ENCODE results near the gene NUP160.
A peak's percentile ranks its signal among the peaks of the same experiment; 100 is the strongest.
"Not testable (repeated sequence)": the region's sequence is repeated elsewhere in the genome, so short reads cannot be mapped to it uniquely, and the experiment has no call there.

NUP160 gene

DNA sequence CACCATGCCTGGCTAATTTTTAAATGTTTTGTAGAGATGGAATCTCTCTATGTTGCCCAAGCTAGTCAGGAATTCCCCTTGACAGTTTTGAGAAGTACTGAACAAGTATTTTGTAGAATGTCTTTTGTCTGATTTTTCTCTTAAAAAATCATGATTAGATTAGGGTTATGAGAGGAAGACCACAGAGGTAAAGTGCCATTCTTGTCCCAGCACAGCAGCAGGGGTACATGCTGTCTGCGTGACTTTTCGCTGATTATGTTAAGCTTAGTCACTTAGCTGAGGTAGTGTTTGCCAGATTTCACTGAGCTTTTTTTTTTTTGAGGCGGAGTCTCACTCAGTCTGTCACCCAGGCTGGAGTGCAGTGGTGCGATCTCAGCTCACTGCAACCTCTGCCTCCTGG is 13.6 kb upstream of the NUP160 start:
- no peak for DNase-seq (ENCODE audit: low read depth in 2 of 2)

DNA sequence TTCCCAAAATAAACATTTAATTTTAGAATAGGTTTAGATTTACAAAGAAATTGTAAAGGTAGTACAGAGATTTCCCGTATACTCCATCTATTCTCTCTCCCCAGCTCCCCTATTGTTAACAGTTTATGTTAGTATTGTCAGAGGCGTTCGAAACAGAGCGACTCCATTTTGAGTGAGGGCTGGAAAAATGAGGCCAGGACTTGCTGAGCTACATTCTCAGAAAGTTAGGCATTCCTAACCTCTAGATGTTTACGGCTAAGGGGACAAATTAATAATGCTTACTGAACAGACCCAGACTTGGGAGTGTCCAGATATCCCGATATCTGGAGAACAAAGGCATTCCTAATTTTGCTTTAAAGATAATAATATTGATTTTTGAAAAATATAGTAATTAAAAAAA is 12.4 kb upstream of the NUP160 start:
- DNase-seq (ENCODE audit: low read depth in 2 of 2) = no peak

DNA sequence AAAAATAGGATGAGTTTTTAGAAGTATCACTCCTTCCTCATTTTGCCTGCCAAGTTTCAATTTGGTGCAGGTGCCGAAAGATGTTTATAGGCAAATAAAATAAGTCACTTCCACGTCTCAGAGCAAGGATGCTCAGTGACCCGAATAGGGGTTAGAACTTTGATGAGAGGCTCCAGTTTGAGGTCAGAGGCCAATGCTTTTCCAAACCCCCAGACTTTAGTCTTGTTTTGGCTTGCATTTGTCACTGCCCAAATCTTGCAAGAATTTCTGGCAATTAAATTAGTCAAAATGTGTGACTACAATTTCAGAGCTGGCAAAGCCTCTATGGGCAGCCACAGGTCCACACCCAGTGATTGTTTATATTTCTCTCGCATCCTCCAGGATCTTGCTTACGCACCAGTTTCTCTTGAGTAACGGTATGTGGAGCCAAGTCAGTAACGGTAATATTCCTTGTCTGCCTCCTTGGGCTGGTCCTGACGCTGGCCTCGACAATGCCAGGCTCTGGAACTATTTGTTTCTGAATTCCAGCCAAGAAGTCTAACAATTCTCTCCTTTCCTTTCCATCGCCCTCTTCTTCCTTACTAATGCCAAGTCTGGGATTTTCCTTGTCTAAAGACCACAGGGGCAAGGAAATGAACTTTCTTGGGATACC is 9.9 kb upstream of the NUP160 start:
- DNase-seq (ENCODE audit: low read depth in 2 of 2) = no peak

DNA sequence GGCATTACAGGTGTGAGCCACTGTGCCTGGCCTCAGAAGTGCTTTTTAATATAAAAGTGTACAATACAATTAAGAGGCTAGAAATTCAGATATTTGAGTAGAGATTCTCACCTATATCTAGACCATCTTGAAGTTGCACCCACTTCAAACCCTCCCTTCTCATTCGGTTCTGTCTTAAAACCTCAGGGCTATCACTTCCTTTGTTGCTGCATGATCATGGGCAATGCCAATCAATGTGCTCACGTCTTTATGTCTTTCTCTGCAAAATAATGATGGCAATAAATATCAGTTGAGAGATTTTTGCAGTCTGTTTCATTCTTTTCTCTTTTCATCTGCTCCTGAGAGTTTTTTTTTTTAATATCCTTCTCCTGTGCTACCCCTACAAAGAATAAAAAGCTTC is 9.3 kb upstream of the NUP160 start:
- no peak for DNase-seq (ENCODE audit: low read depth in 2 of 2)

DNA sequence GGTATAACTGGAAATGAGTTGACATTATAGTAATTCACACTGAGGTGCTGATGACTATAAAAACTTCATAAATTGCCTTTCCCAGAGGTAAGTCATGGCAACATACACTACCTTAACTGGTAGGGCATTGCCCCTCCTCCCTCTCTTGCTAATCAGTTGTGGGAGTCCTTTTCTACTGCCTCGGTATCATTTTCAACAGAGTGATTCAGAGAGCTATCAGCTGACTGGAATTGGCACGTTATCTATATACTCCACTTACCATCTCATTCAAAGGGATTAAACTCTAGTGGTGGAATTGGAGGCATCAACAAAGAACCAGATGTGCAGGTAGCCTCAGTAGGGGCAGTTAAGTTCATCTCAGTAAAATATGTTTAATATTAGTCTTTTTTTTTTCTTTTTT is 8.0 kb upstream of the NUP160 start:
- no peak for DNase-seq (ENCODE audit: low read depth in 2 of 2)

DNA sequence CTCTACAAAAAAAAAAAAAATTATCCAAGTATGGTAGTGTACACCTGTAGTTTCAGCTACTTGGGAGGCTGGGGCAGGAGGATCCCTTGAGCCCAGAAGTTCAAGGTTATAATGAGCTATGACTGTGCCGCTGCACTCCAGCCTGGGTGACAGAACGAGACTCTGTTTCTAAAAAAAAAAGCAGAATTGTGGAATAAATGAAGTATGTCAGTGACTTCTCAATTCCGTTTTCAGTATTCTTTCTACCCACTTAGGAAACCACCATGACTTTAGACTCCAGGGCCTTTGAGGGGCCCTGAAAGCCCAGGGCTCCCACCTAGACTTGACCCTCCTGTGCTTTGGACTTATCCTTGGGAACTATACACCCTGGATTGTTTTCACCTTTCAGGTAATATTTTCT is 6.5 kb upstream of the NUP160 start:
- DNase-seq (ENCODE audit: low read depth in 2 of 2) = no peak

DNA sequence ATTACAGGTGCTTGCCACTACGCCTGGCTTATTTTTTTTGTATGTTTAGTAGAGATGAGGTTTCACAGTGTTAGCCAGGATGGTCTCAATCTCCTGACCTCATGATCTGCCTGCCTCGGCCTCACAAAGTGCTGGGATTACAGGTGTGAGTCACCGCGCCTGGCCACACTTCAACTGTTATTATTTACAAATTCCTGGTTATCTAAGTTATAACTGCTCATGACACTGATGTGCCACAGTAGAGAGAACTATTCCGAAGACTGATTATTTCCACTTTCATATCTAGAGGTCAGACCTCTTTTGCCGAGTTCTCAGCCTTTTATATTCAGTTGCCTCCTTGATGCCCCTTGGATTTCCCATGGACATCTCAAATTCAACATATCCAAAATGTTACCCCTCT is 3.9 kb upstream of the NUP160 start:
- no peak for DNase-seq (ENCODE audit: low read depth in 2 of 2)

DNA sequence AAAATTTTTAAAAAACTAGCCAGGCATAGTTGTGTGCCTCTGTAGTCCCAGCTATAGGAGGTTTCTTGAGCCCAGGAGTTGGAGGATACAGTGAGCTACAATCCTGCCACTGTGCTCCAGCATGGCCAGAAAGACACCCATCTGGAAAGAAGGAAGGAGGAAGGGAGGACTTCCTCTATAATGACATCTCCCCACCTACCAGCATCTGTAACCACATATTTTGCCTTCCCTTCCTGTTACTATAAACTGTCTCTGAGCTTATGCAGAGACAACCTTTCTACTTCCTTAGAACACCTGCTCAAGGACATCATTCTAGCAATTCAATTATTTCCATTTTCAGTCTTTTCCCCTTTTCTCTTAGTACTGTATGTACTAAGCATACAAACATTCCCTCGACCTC is 2.2 kb upstream of the NUP160 start:
- no peak for DNase-seq (ENCODE audit: low read depth in 2 of 2)

DNA sequence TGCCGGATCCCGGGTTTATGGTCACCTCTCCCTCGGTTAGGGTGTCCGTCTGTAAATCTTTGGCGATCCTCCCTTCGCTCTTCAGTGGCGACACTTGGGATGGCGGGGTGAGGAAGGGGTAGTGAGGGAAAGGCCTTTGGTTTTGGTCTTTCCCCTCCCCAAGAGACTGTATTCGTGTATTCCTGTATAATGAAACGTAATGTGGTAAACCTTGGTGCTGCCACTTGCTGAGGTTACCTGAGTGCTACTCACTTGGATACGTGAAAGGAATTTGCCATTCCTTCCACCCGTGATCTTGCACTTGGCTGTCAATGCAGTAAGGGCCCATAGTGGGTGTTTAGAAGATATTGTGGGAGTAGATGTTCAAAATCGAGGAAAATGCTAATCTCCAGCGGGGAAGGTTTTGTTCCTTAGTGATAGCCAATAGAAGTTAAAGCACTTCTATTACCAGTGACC is 578 bp upstream of the NUP160 start:
- DNase-seq (ENCODE audit: low read depth in 2 of 2) = no peak

DNA sequence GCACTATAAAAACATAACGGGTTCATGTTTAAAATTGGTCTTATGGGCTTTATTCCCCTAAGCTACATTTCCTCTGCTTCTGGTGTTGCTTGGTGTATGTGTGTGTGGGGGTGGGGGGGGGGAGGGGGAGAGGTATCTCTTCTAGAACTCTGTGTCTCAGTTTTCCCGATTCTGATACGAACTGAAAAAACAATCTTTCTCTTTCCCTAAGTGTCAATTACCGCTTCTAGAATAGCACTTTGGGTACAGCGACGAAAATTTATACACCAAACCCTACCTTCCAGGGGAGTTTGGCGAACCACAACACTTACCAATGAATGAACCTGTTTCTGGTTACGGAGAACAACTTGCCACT is 636 bp downstream of the NUP160 start:
- DNase-seq (ENCODE audit: low read depth in 2 of 2) = no peak

DNA sequence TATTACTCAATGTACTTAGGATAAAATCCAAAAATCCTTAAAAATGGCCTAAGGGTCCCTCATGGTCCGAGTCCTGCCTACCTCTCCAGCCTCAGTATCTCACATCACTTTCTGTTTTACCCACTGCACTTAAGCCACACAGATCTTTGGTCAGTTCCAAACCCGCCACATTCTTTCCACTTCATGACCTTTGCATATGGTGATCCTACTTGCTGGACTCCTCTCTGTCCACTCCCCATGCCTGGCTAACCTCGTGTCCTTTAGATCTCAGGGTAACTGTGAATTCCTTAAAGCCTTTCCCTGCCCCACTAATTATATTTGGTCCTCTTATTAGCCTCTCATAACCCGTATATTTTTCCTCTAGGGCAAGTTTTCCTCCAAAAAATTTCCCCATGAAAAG is 1.2 kb downstream of the NUP160 start:
- no peak for DNase-seq (ENCODE audit: low read depth in 2 of 2)

DNA sequence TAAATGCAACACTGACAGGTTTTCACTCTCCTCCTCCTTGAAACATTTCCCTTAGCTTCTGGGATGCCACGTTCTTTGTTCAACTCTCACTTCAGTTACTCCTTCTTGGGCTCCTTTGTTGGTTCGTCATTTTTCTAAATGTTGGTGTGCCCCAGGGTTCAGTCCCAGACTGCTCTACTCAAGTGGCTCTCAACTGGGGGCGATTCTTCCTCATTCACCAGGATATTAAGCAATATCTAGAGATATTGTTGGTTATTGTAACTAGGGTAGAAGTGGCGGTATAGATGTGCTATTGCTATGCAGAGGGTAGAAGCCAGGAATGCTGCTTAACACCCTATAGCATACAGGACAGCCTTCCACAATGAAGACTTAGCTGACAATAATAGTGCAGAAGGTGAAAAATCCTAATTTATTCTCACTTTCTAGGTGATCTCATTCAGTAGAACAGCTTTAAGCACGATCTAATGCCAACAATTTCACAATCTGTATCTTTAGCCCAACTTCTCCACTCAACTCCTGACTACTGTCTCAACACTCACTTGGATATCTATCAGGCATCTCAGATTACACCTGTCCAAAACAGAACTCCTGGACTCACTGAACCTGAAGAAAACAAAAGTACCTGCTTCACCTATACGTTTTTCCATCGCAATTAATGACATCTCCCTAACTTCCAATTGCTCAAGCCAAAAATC is 4.6 kb downstream of the NUP160 start:
- no peak for DNase-seq (ENCODE audit: low read depth in 2 of 2)

DNA sequence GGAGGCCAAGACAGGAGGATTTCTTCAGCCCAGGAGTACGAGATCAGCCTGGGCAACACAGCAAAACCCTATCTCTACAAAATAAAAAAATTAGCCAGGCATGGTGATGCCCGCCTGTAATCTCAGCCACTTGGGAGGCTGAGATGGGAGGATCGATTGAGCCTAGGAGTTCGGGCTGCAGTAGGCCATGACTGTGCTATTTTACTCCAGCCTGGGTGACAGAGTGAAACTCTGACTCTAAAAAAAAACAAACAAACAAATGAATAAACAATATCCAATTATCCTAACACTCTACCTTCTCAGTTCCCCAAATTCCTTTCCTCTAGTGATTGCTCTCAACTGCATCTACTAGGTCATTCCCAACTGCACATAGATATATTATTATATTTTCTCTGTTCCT is 5.4 kb downstream of the NUP160 start:
- no peak for DNase-seq (ENCODE audit: low read depth in 2 of 2)

DNA sequence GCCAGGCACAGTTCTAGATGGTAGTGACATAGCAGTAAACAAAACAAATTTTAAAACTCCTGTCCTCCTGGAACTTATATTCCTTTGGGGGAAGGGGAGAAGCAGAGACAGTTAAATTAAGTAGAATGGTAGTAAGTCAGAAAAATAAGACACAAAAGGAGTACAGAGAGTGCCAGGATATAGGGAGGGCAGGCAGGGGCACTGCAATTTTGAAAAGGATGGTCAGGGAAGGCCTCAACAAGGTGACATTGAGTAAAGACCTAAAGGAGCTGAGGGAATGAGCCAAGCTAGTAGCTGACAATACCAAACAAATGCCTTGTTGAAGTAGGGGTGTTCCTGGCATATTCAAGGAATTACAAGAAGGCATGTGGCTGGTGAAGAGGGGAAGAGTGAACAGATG is 10.2 kb downstream of the NUP160 start:
- no peak for DNase-seq (ENCODE audit: low read depth in 2 of 2)

DNA sequence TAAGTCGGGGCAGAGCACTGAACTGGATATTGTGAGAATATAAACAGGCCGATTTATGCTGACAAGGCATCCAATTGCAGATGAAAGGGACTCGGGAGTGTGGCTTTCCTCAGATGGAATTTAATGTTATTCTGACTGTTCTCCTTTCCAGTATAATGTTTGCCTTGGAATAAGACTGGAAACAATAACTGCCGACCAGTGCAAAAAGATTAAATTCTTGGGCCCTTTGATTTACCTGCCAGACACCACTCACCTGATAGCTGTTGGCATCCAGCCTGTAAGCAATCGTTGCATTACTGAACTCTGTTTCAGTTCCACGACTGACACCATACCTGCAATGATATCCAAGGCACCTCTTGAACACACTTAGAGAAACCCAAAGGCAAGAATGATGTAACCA is 10.9 kb downstream of the NUP160 start:
- no peak for DNase-seq (ENCODE audit: low read depth in 2 of 2)

DNA sequence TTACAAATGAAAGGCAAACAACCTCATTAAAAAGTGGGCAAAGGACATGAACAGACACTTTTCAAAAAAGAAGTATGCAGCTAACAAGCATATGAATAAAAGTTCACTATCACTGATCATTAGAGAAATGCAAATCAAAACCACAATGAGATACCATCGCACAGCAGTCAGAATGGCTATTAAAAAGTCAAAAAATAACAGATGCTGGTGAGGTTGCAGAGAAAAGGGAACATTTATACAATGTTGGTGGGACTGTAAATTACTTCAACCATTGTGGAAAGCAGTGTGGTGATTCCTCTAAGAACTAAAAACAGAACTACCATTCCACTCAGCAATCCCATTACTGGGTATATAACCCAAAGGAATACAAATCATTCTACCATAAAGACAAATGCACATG is 18.1 kb downstream of the NUP160 start:
- DNase-seq (ENCODE audit: low read depth in 2 of 2) = not testable (repeated sequence)

DNA sequence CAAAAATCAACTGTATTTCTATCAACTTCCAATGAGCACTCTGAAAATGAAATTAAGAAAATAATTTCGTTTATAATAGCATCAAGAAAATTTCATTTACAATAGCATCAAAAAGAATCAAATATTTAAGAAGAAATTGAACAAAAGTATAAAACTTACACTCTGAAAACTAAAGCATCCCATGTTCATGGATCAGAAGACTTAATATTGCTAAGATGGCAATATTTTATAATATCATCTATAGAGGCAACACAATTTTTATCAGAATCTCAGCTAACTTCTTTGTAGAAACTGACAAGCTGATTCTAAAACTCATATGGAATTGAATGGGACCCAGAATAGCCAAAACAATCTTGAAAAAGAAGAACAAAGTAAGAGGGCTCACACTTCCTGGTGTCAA is 19.9 kb downstream of the NUP160 start:
- DNase-seq (ENCODE audit: low read depth in 2 of 2) = no peak

DNA sequence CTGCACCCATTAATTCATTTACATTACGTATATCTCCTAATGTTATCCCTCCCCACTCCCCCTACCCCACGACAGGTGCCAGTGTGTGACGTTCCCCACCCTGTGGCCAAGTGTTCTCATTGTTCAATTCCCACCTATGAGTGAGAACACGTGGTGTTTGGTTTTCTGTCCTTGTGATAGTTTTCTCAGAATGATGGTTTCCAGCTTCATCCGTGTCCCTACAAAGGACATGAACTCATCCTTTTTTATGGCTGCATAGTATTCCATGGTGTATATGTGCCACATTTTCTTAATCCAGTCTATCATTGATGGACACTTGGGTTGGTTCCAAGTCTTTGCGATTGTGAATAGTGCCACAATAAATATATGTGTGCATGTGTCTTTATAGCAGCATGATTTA is 25.5 kb downstream of the NUP160 start:
- DNase-seq (ENCODE audit: low read depth in 2 of 2) = not testable (repeated sequence)

DNA sequence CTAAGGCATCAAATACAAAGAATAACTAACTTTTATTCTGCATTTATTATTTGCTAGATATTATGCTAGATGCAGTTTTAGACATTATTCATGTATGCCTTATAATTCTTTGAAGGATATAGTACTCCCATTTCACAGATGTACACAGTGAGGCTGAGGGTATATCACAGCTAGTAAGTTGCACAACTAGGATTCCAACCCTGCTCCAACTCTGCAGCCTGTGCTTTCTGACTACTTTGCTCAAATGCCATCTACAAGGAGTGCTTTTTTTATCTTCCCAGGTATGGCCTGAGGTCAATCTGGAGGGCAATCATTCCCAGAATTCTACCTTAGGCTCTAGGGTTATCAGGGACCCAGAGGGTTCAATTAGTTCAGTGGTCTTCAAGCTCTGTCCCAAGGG is 28.4 kb downstream of the NUP160 start:
- DNase-seq (ENCODE audit: low read depth in 2 of 2) = no peak

DNA sequence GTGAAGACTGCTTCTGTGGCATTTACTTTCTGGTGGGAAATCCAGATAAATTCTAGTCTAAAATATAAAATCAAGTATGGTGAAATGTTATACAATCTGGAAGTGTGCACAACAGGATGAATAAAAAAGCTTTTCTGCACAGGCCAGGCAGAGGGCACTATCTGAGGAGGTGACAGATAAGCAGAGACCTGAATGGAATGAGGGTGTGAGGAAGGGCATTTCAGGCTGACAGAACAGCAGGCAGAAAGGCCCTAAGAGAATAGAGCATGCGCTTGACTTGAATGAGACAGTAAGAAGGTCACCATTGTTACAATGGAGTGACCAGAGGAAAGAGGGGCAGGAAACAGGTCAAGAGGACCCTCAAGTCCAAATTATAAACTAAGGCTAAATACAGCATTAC is 47.4 kb downstream of the NUP160 start:
- no peak for DNase-seq (ENCODE audit: low read depth in 2 of 2)

DNA sequence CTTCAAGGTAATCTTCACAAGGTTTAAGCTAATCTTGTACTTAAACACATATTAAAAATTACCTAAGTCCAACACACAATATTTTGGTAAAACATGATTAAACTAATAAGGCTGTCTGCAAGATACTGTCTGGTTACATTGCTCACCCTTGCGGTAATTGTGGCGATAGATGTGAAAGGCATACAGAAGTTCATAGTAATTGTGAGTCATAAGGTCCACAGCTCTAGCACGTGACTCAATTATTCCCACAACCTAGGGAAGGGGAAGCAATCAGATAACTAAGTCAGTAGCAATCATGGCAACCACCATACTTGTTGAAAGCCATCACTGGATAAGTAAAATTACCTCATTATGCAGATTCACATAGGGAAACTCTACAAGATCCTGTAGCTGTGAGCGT is 50.5 kb downstream of the NUP160 start:
- DNase-seq (ENCODE audit: low read depth in 2 of 2) = peak; percentile 3 to 30

DNA sequence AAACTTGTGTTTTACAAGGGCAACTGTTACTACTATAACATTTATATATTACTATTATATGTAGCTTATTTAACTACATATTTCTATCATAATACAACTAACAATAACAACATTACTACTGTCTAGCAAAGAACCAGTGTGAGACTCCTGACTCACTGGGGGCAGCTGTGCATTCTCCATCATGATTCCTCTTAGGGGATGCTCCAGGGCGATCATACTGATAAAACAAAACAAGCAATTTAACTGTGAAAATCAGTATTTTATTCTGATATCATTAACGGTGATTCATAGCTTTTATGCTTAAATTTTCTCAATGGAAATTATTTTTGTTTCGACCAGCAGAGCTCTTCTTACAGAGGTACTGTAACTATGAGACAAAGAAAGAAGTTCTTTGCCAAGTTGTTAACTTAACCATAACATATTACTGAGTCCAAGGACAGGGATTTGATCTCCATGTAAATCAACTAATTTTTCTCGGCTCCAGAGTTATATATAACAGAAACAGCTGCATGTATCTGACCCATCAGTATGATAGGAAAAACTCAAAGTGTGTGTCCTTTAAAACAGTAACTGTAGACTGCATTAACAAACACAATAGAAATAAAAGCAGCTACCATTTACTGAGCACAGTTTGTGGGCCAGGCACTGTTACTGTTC is 56.2 kb downstream of the NUP160 start:
- DNase-seq (ENCODE audit: low read depth in 2 of 2) = no peak

DNA sequence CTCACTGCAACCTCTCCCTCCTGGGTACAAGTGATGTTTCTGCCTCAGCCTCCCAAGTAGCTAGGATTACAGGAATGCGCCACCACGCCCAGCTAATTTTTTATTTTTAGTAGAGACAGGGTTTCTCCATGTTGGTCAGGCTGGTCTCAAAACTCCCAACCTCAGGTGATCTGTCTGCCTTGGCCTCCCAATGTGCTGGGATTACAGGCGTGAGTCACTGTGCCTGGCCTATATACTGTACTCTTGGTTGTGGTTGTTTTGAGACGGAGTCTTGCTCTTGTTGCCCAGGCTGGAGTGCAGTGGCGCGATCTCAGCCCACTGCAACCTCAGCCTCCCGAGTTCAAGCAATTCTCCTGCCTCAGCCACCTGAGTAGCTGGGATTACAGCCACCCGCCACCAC is 58.1 kb downstream of the NUP160 start:
- DNase-seq (ENCODE audit: low read depth in 2 of 2) = not testable (repeated sequence)

All from stimulated activated CD4-positive, alpha-beta T cell treated with anti-CD3 and anti-CD28 coated beads, Interleukin-1b, Interleukin-23, amount 100 ng/mL, for 4 hours (primary cell).